CD4-positive, alpha-beta T cell (primary cell): ENCODE results near the gene MCTP2. TPM values are rescaled to one million over a fixed set of nuclear protein-coding genes. Genes with fewer than 3 reads are reported as not detected.

Experiments
- ATAC-seq: fragments of 200-7000 bp; cut with Tn5 transposase; one replicate; pipeline ENCODE4 v1.10.0; 2022; ENCODE audit warnings: mild to moderate bottlenecking; ENCODE audit not compliant: poor library complexity
- CTCF ChIA-PET: fragments of 350-600 bp; sonication (Branson Sonifier 250); formaldehyde crosslinking; loops from one replicate; lab custom pipeline; 2021; ENCODE audit warnings: antibody characterized with exemption, inconsistent platforms; lab: Charles Lee
- POLR2A ChIA-PET: fragments of 350-600 bp; sonication (Branson Sonifier 250); formaldehyde crosslinking; loops from one replicate; lab custom pipeline; 2021; ENCODE audit warnings: antibody characterized with exemption, inconsistent platforms; lab: Charles Lee
- DNase-seq, 14 experiments: peaks; one replicate each; pipeline ENCODE4 v3.0.0-alpha.2; 2013 to 2020; ENCODE audit warnings: mixed read lengths in 2 of 14
- H3K27ac ChIP-seq, 2 donors: one replicate each; pipeline versions ENCODE4 v1.5.1 to v1.7.0; 2013; ENCODE audit warnings: low read length in 2 of 2, low read depth in 1 of 2, mild to moderate bottlenecking in 1 of 2
- H3K27me3 ChIP-seq, 2 experiments: 1 replicate in 1 of 2; 2 replicates in 1 of 2; pipeline versions ENCODE4 v1.6.1 to v1.7.0; 2013; ENCODE audit warnings: low read length in 2 of 2, control low read depth in 1 of 2, mild to moderate bottlenecking in 1 of 2, moderate library complexity in 1 of 2; ENCODE audit not compliant: insufficient read depth in 2 of 2, control insufficient read depth in 1 of 2
- H3K36me3 ChIP-seq: one replicate; pipeline ENCODE4 v1.6.1; 2013; ENCODE audit warnings: low read length, control low read depth; ENCODE audit not compliant: insufficient read depth
- H3K4me1 ChIP-seq: one replicate; pipeline ENCODE4 v1.6.1; 2013; ENCODE audit warnings: low read length, control low read depth; ENCODE audit not compliant: insufficient read depth
- H3K4me3 ChIP-seq: one replicate; pipeline ENCODE4 v1.5.1; 2013; ENCODE audit warnings: mild to moderate bottlenecking, low read length, moderate library complexity
- H3K9me3 ChIP-seq, 2 experiments: 1 replicate in 1 of 2; 2 replicates in 1 of 2; pipeline versions ENCODE4 v1.6.1 to v1.7.0; 2013; ENCODE audit warnings: low read length in 2 of 2, mild to moderate bottlenecking in 2 of 2, control low read depth in 1 of 2, moderate library complexity in 1 of 2; ENCODE audit not compliant: control insufficient read depth in 1 of 2, insufficient read depth in 1 of 2
- H3K27ac Mint-ChIP-seq: one replicate; pipeline ENCODE4 v1.8.0; 2020; ENCODE audit warnings: mixed read lengths
- H3K27me3 Mint-ChIP-seq: one replicate; pipeline ENCODE4 v1.8.0; 2021; ENCODE audit warnings: mixed read lengths
- H3K36me3 Mint-ChIP-seq: one replicate; pipeline ENCODE4 v1.8.0; 2021; ENCODE audit warnings: low read depth, mixed read lengths
- H3K4me1 Mint-ChIP-seq: one replicate; pipeline ENCODE4 v1.8.0; 2021; ENCODE audit warnings: low read depth, mixed read lengths
- H3K4me3 Mint-ChIP-seq: one replicate; pipeline ENCODE4 v1.8.0; 2020; ENCODE audit warnings: mild to moderate bottlenecking, mixed read lengths
- H3K9me3 Mint-ChIP-seq: one replicate; pipeline ENCODE4 v1.8.0; 2020; ENCODE audit warnings: mixed read lengths
- CTCF ChIP-seq: fragments of 200-600 bp; IDR thresholded peaks from one replicate; pipeline ENCODE4 v1.8.0; 2022; ENCODE audit warnings: antibody characterized with exemption, mild to moderate bottlenecking
- intact Hi-C, 2 experiments: fragments of 100-400 bp; cut with DNase I in 1 of 2; cut with micrococcal nuclease in 1 of 2; formaldehyde crosslinking; loops; one replicate each; pipeline versions ENCODE4 v1.15.1 to v1.9.0; 2023 to 2025; cut with DNase I, micrococcal nuclease
- total RNA-seq, 174 experiments: library from RNA in 2 of 174; stranded (reverse) in 2 of 174; gene quantifications; one replicate each; pipeline ENCODE4 v1.2.3 and lab custom pipeline; 2021 to 2026

The MCTP2 gene
- total RNA-seq, 2 experiments from 2014 or later = 8.0 to 10.8 TPM

- TF ChIP-seq CTCF = no peak
- Histone ChIP-seq H3K36me3 (peaks cover 8% of the 10 kb centered on the region), H3K4me3 (no peak overlapping the region), H3K4me1 (no peaks in the 10 kb centered on the region), H3K27ac (no peak overlapping the region), H3K9me3 (no peaks in the 10 kb centered on the region), H3K27me3 (no peaks in the 10 kb centered on the region)
- CTCF ChIA-PET = interaction anchor here (0.6 kb wide), 1 partner anchor 1293 kb away, joined by 3 read pairs; no protein-coding TSS in a partner anchor
- no peak for DNase-seq
- Mint-ChIP-seq H3K27me3 (no peaks in the 10 kb centered on the region), H3K9me3 (no peaks in the 10 kb centered on the region), H3K27ac (no peak overlapping the region), H3K36me3 (no peaks in the 10 kb centered on the region), H3K4me1 (no peaks in the 10 kb centered on the region), H3K4me3 (no peak overlapping the region)
- intact Hi-C loops = no loop called here
- ATAC-seq = no peak
- POLR2A ChIA-PET = no interaction called here
These were observed 179.9 kb downstream of the MCTP2 start for GRCh38 chr15:94411285-94411684.

GRCh38 chr15:94411846-94412245, 180.5 kb downstream of the MCTP2 start:
- no peak overlapping the region for H3K4me3 Mint-ChIP-seq
- ChIA-PET POLR2A (no interaction called here), CTCF (no interaction called here)
- Histone ChIP-seq H3K9me3 (no peaks in the 10 kb centered on the region), H3K4me1 (no peaks in the 10 kb centered on the region), H3K36me3 (peaks cover 8% of the 10 kb centered on the region), H3K27me3 (no peaks in the 10 kb centered on the region), H3K27ac (no peak overlapping the region), H3K4me3 (no peak overlapping the region)
- H3K9me3 Mint-ChIP-seq = no peaks in the 10 kb centered on the region
- no peak for DNase-seq
- no peaks in the 10 kb centered on the region for H3K27me3 Mint-ChIP-seq
- intact Hi-C loops = no loop called here
- TF ChIP-seq CTCF = no peak
- no peaks in the 10 kb centered on the region for H3K36me3 Mint-ChIP-seq
- no peaks in the 10 kb centered on the region for H3K4me1 Mint-ChIP-seq
- ATAC-seq = no peak
- no peak overlapping the region for H3K27ac Mint-ChIP-seq

- Mint-ChIP-seq H3K27me3 (no peaks in the 10 kb centered on the region), H3K36me3 (no peaks in the 10 kb centered on the region), H3K4me3 (no peak overlapping the region), H3K27ac (no peak overlapping the region), H3K9me3 (no peaks in the 10 kb centered on the region), H3K4me1 (no peaks in the 10 kb centered on the region)
- ChIA-PET POLR2A (no interaction called here), CTCF (interaction anchor here (0.6 kb wide), 1 partner anchor 19 kb away, joined by 3 read pairs; no protein-coding TSS in a partner anchor)
- intact Hi-C loops = no loop called here
- Histone ChIP-seq H3K4me3 (no peak overlapping the region), H3K4me1 (no peaks in the 10 kb centered on the region), H3K27me3 (no peaks in the 10 kb centered on the region), H3K9me3 (no peaks in the 10 kb centered on the region), H3K36me3 (peaks cover 8% of the 10 kb centered on the region), H3K27ac (no peak overlapping the region)
- DNase-seq (peak in 3 of 14 experiments; percentile 5 to 21 (median 11)), ATAC-seq (no peak)
- TF ChIP-seq CTCF = no peak
These were observed 181.8 kb downstream of the MCTP2 start for GRCh38 chr15:94412979-94413746.
